Nephron progenitor cell (in vitro differentiated cells): Measurements from ENCODE around the gene ELMO1.
A peak's percentile ranks its signal among the peaks of the same experiment; 100 is the strongest.

Experiments used
- DNase-seq: peaks from one replicate; pipeline ENCODE4 v3.0.0; 2021
- H3K27ac Mint-ChIP-seq: 2 replicates; pipeline ENCODE4 v1.8.0; 2021; ENCODE audit warnings: mild to moderate bottlenecking, moderate library complexity, mixed read lengths
- H3K27me3 Mint-ChIP-seq: 2 replicates; pipeline ENCODE4 v1.8.0; 2021; ENCODE audit warnings: mild to moderate bottlenecking, low read depth, mixed read lengths; ENCODE audit not compliant: poor library complexity
- H3K36me3 Mint-ChIP-seq: 2 replicates; pipeline ENCODE4 v1.8.0; 2021; ENCODE audit warnings: low read depth, mixed read lengths
- H3K4me1 Mint-ChIP-seq: 2 replicates; pipeline ENCODE4 v1.8.0; 2021; ENCODE audit warnings: mixed read lengths
- H3K4me3 Mint-ChIP-seq: 2 replicates; pipeline ENCODE4 v1.8.0; 2021; ENCODE audit warnings: mild to moderate bottlenecking, moderate library complexity, mixed read lengths
- H3K9me3 Mint-ChIP-seq: 2 replicates; pipeline ENCODE4 v1.8.0; 2021; ENCODE audit warnings: mild to moderate bottlenecking, moderate library complexity, mixed read lengths
- TF ChIP-seq, protein P1 (sequence below): fragments of 200-600 bp; sonication (generic); IDR thresholded peaks from 2 replicates; pipeline ENCODE4 v1.5.0; 2021; ENCODE audit warnings: antibody characterized with exemption

ELMO1 gene

DNA sequence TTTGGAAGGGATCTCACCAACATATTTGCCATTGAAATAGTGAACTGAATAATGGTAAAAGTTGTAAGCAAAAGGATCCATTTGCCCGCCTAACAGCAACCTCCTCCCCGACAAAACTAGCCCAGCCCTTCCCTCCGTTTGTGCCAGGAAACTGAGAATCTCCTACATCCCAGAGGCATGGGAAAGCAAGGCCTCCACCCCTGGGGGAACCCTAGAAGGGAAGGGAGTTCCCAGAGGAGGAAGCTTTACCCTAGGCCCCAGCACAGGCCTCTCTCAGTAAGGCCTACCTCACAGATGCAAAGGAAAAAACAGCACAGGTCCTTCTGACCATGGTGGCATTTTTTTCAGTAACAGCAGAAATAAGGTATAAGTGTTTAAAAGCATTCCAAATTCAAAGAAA lies 229.7 kb downstream of the ELMO1 start:
- Mint-ChIP-seq H3K4me3 (no peak overlapping the region), H3K27ac (peak overlapping the region; percentile 93), H3K27me3 (peaks cover 3% of the 10 kb centered on the region), H3K36me3 (peaks cover 4% of the 10 kb centered on the region), H3K9me3 (no peaks in the 10 kb centered on the region), H3K4me1 (peaks cover 32% of the 10 kb centered on the region)
- TF ChIP-seq, protein P1, sequence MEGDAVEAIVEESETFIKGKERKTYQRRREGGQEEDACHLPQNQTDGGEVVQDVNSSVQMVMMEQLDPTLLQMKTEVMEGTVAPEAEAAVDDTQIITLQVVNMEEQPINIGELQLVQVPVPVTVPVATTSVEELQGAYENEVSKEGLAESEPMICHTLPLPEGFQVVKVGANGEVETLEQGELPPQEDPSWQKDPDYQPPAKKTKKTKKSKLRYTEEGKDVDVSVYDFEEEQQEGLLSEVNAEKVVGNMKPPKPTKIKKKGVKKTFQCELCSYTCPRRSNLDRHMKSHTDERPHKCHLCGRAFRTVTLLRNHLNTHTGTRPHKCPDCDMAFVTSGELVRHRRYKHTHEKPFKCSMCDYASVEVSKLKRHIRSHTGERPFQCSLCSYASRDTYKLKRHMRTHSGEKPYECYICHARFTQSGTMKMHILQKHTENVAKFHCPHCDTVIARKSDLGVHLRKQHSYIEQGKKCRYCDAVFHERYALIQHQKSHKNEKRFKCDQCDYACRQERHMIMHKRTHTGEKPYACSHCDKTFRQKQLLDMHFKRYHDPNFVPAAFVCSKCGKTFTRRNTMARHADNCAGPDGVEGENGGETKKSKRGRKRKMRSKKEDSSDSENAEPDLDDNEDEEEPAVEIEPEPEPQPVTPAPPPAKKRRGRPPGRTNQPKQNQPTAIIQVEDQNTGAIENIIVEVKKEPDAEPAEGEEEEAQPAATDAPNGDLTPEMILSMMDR: no peak
- no peak for DNase-seq

DNA sequence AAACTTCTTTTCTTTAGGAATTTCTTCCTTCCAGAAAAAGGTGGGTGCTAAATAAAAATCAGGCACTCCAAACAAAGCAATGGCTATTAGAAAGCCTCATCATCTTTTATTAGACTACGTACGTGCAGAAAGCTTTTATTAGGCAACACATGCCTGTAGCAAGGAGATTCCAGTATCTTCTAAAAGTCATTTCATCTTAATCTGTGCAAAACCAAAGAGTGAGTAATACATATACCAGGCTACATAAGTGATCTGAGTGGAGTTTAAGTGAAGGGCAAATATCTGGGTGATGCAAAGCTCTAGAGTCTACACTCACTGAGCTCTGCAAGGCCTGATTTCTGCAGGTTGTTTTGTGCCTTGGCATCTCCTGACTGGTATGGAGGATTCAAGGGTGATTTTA lies 231.7 kb downstream of the ELMO1 start:
- no peak overlapping the region for H3K27ac Mint-ChIP-seq
- H3K4me3 Mint-ChIP-seq: no peak overlapping the region
- no peak for DNase-seq
- TF ChIP-seq, protein P1: no peak
- peaks cover 32% of the 10 kb centered on the region for H3K4me1 Mint-ChIP-seq
- peaks cover 6% of the 10 kb centered on the region for H3K27me3 Mint-ChIP-seq
- H3K9me3 Mint-ChIP-seq: no peaks in the 10 kb centered on the region
- peaks cover 7% of the 10 kb centered on the region for H3K36me3 Mint-ChIP-seq

DNA sequence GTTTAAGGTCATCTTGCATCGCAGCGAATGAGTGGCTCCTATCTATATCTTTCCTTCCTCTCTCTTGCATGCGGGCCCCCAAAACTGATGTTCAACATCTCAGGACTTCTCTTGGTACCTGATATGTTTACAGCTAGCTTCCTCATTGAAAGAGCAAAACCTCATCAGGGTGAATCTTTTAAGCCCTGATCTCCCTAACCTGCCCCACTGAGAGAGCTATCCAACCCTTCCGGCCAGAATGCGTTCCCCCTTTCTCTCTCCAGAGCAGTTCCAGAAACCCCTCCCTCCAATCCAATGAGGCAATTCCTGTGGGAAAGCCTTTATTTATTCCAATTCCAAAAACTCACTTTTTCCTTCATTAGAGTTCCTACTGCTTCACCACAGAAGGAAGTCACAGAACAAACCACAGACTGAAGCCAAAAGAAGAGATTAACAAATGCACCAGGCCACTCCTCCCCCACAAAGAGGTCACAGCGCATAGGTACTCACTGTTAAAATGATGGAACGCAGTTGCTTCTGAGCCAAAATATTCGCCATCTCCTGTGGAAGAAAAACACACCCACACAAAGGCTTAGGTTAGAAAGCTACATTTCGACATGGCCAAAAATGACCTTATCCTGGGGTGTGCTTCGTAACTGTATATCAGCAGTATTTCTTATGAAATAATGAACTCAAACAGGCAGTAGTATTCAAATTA lies 232.4 kb downstream of the ELMO1 start:
- Mint-ChIP-seq H3K4me3 (peak overlapping the region; percentile 26), H3K27ac (peak overlapping the region; percentile 57), H3K27me3 (peaks cover 6% of the 10 kb centered on the region)

DNA sequence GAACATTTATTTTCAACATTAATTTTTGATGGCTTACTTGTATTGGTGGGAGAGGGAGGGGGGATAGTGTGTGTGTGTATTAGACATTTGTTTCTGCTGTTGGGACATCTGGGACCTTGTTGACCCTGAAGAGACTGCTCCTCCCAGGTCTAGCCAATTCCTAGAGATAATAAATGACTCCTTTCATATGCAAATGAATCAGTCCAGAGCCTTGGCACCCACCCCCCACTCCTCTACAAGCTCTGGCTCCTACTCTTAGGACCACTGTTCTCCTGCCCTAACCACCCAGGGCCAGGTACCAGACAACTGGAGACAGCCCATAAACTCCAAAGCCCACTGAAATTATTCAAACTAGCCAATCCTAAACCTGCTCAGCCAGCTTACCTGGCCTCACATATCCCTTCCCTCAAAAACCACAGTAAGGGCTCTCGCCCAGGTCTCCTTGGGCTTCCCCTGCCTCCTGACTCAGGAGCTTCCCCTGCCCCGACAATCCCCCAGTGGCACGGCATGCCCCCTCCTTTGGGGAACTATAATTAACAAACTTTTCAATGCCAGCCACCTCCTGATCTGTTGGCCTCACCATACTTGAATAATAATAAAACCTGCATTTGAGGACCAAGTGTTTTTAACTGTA lies 233.3 kb downstream of the ELMO1 start:
- H3K4me1 Mint-ChIP-seq: peaks cover 32% of the 10 kb centered on the region
- TF ChIP-seq, protein P1: no peak
- no peak for DNase-seq
- H3K9me3 Mint-ChIP-seq: no peaks in the 10 kb centered on the region
- peak overlapping the region; percentile 26 for H3K4me3 Mint-ChIP-seq
- peak overlapping the region; percentile 8 for H3K27ac Mint-ChIP-seq
- peaks cover 6% of the 10 kb centered on the region for H3K27me3 Mint-ChIP-seq
- peaks cover 6% of the 10 kb centered on the region for H3K36me3 Mint-ChIP-seq

More for the DNA sequence above, 232.4 kb downstream of the ELMO1 start:
- Mint-ChIP-seq H3K9me3 (no peaks in the 10 kb centered on the region), H3K4me1 (peaks cover 32% of the 10 kb centered on the region), H3K36me3 (peaks cover 6% of the 10 kb centered on the region)
- no peak for DNase-seq
- TF ChIP-seq, protein P1: no peak

DNA sequence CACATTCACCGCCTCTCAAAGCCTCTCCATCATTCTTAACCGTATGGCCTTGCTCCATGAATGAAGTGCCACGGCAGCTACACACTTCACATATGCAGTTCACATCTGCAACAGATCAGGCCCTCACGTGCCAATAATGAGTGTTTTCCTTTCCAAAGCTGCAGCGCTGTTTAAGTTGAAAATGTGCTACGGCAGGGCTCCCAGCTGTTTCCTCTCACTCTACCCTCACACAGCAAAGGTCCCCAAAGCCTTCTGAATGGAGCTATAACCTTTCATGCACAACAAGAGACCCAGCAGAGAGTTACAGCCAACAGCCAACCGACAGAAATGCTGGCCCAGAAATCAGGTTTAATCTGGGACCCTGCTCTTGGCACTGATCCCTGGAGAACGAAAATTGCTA lies 236.1 kb downstream of the ELMO1 start:
- Mint-ChIP-seq H3K4me1 (peaks cover 35% of the 10 kb centered on the region), H3K36me3 (peaks cover 6% of the 10 kb centered on the region)
- TF ChIP-seq, protein P1: no peak

DNA sequence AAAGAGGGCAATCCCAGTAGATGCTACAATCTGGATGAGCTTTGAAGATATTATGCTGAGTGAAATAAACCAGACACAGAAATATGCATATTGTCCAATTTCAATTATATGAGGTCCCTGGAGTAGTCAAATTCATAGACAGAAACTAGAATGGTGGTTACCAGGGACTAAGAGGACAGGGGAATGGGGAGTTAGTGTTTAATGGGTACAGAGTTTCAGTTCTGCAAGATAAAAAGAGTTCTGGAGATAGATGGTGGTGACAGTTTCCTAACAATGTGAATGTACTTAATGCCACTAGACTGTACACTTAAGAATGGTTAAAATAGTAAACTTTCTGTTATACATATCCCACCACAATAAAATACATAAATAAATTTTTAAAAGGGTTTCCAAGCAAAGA lies 236.6 kb downstream of the ELMO1 start:
- Mint-ChIP-seq H3K9me3 (no peaks in the 10 kb centered on the region), H3K27me3 (peaks cover 9% of the 10 kb centered on the region), H3K4me1 (peaks cover 35% of the 10 kb centered on the region), H3K4me3 (no peak overlapping the region), H3K27ac (no peak overlapping the region), H3K36me3 (peaks cover 6% of the 10 kb centered on the region)
- TF ChIP-seq, protein P1: no peak
- DNase-seq: no peak

More for the DNA sequence above, 236.1 kb downstream of the ELMO1 start:
- peaks cover 9% of the 10 kb centered on the region for H3K27me3 Mint-ChIP-seq
- no peaks in the 10 kb centered on the region for H3K9me3 Mint-ChIP-seq
- no peak overlapping the region for H3K4me3 Mint-ChIP-seq
- no peak for DNase-seq
- H3K27ac Mint-ChIP-seq: peak overlapping the region; percentile 43
